Osteocyte (in vitro differentiated cells): ENCODE data around the gene DPP6. TPM values are rescaled to one million over a fixed set of nuclear protein-coding genes. Genes with fewer than 3 reads are reported as not detected.

Experiments used
- DNase-seq: peaks from one replicate; pipeline ENCODE4 v3.0.0; 2021; ENCODE audit warnings: mixed read lengths; ENCODE audit not compliant: unreplicated experiment; ENCODE audit errors: extremely low spot score
- H3K27ac Mint-ChIP-seq: one replicate; pipeline ENCODE4 v1.8.0; 2021; ENCODE audit warnings: mild to moderate bottlenecking, mixed read lengths; ENCODE audit not compliant: unreplicated experiment
- H3K27me3 Mint-ChIP-seq: one replicate; pipeline ENCODE4 v1.8.0; 2021; ENCODE audit warnings: mixed read lengths; ENCODE audit not compliant: unreplicated experiment
- H3K36me3 Mint-ChIP-seq: one replicate; pipeline ENCODE4 v1.8.0; 2021; ENCODE audit warnings: mixed read lengths; ENCODE audit not compliant: unreplicated experiment
- H3K4me1 Mint-ChIP-seq: one replicate; pipeline ENCODE4 v1.8.0; 2021; ENCODE audit warnings: mixed read lengths; ENCODE audit not compliant: unreplicated experiment
- H3K4me3 Mint-ChIP-seq: one replicate; pipeline ENCODE4 v1.8.0; 2021; ENCODE audit warnings: mild to moderate bottlenecking, moderate library complexity, mixed read lengths; ENCODE audit not compliant: unreplicated experiment
- H3K9me3 Mint-ChIP-seq: one replicate; pipeline ENCODE4 v1.8.0; 2021; ENCODE audit warnings: mixed read lengths; ENCODE audit not compliant: unreplicated experiment
- total RNA-seq: library from RNA; stranded (reverse); gene quantifications from 2 replicates; pipeline ENCODE4 v1.2.1, GENCODE V29; 2021
- TF ChIP-seq, protein P1 (sequence below): fragments of 200-600 bp; sonication (generic); IDR thresholded peaks from 2 replicates; pipeline ENCODE4 v1.5.0; 2021; ENCODE audit warnings: antibody characterized with exemption, mild to moderate bottlenecking, moderate library complexity

DPP6 gene
- total RNA-seq, 1 donor from 2014 or later, result not detected

DNA sequence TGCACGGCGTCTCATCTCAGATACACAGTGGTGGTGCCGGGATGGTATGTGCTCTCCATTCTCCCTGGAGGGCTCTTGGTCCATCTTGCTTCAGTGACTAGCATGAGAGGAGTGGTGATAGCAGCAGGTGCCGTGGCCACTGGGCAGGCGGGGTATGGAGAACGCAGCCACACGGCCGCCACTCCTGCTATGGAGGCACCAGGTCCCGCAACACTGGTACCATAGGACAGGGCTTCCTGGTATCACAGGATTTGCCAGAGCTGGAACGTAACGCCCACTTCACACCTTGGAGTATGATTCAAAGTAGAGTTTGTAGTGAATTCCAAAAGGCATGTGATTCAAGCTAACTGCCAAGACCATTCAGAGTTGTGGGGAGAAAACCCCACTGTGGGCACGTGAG lies 284.1 kb downstream of the DPP6 start:
- TF ChIP-seq, protein P1, sequence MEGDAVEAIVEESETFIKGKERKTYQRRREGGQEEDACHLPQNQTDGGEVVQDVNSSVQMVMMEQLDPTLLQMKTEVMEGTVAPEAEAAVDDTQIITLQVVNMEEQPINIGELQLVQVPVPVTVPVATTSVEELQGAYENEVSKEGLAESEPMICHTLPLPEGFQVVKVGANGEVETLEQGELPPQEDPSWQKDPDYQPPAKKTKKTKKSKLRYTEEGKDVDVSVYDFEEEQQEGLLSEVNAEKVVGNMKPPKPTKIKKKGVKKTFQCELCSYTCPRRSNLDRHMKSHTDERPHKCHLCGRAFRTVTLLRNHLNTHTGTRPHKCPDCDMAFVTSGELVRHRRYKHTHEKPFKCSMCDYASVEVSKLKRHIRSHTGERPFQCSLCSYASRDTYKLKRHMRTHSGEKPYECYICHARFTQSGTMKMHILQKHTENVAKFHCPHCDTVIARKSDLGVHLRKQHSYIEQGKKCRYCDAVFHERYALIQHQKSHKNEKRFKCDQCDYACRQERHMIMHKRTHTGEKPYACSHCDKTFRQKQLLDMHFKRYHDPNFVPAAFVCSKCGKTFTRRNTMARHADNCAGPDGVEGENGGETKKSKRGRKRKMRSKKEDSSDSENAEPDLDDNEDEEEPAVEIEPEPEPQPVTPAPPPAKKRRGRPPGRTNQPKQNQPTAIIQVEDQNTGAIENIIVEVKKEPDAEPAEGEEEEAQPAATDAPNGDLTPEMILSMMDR, result no peak
- H3K27ac Mint-ChIP-seq, result no peak overlapping the region
- no peaks in the 10 kb centered on the region for H3K27me3 Mint-ChIP-seq
- H3K9me3 Mint-ChIP-seq, result peaks cover 54% of the 10 kb centered on the region
- no peaks in the 10 kb centered on the region for H3K4me1 Mint-ChIP-seq
- H3K4me3 Mint-ChIP-seq, result no peak overlapping the region
- no peaks in the 10 kb centered on the region for H3K36me3 Mint-ChIP-seq
- no peak for DNase-seq

DNA sequence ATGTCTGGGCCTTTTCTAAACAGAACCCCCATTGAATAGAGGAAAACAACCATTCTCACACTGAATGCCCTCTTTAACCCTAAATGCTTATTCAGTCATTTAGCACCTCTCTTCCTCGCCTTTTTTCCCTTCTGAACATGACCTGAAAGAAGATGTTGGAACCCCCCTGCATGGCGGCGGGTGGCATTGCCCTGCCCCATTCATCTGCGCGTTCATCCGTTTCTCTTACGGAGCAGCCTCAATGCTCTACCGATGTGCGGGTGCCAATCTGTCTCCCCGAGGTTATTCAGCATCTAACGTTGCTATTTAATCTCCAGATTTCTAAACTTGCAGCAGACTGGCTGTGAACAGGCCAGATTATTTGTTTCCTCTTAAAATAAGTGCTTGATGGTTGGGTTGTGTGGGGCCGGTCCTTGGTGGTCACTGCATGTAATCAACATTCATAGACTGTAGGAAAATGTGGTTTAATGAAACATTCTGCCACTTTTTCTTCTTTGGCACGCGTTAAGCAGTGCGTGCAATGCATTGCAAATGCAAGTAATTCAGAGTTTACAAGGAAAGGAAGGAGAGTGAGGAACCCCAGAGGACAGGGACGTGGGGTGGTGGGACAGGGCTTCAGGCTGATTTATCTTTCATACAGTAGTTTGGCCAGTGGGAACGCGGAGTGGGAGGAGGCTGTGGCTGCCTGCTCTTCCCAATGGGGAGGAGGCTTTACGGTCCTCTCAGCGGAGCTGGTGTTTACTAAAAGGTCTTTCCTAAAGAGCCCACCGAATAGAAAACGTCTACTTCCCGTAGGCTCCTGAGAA lies 286.7 kb downstream of the DPP6 start:
- Mint-ChIP-seq H3K27ac (no peak overlapping the region), H3K27me3 (no peaks in the 10 kb centered on the region), H3K4me1 (no peaks in the 10 kb centered on the region), H3K36me3 (no peaks in the 10 kb centered on the region), H3K9me3 (peaks cover 49% of the 10 kb centered on the region), H3K4me3 (no peak overlapping the region)
- DNase-seq, result no peak
- TF ChIP-seq, protein P1, result no peak

DNA sequence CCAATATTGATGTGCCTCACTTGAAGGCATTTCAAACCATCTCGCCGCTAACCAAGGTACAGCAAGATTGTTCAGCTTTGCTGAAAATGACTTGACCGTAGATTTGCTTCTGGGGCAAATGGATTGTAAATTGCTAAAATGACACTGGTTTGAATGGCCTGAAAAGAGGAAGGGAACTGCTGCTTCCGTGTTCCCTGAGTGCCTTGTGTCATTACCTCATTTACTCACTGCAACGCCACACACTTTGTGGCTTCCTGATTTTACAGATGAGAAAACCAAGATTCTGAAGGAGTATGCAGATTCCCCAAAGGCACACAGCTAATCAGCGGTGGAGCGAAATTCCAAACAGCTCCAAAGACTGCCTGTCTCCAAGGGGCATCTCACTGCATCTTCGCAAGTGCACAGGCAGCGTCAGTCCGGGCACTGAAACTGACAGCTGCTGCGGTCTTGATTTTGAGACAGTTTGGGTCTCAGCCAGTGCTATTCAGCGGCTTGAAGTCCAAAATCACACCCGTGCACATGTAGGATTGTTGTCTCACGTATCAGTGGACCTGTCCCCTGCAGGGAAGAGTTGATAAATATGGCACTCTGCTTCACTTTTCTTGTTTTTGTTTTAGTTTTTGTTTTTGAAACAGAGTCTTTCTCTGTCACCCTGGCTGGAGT lies 290.9 kb downstream of the DPP6 start:
- no peaks in the 10 kb centered on the region for H3K36me3 Mint-ChIP-seq
- peaks cover 38% of the 10 kb centered on the region for H3K9me3 Mint-ChIP-seq
- TF ChIP-seq, protein P1, result no peak
- no peak for DNase-seq
- no peak overlapping the region for H3K27ac Mint-ChIP-seq
- H3K4me3 Mint-ChIP-seq, result no peak overlapping the region
- no peaks in the 10 kb centered on the region for H3K27me3 Mint-ChIP-seq
- no peaks in the 10 kb centered on the region for H3K4me1 Mint-ChIP-seq

DNA sequence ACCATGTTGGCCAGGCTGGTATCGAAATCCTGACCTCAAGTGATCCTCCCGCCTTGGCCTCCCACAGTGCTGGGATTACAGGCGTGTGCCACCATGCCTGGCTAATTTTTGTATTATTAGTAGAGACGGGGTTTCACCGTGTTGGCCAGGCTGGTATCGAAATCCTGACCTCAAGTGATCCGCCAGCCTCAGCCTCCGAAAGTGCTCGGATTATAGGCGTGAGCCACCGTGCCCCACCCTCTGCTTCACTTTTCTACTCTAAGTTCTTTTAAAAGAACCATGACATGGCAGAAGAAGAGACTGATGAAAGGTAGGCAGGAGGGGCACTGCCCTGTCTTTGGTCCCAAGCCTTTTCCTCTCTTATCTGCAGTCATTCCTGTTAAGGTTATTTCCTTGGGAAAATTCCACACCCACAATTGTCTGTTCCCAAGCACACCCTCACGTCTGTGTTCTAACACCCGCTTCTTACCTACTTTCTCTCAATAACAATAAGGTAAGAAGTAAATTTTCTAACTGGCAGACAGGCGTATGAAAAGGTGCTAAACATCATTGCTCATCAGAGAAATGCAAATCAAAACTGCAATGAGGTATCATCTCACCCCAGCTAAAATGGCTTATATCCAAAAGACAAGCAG lies 291.7 kb downstream of the DPP6 start:
- DNase-seq, result no peak
- no peaks in the 10 kb centered on the region for H3K4me1 Mint-ChIP-seq
- TF ChIP-seq, protein P1, result no peak
- H3K27me3 Mint-ChIP-seq, result no peaks in the 10 kb centered on the region
- H3K9me3 Mint-ChIP-seq, result peaks cover 38% of the 10 kb centered on the region
- no peak overlapping the region for H3K27ac Mint-ChIP-seq
- H3K36me3 Mint-ChIP-seq, result no peaks in the 10 kb centered on the region
- no peak overlapping the region for H3K4me3 Mint-ChIP-seq

DNA sequence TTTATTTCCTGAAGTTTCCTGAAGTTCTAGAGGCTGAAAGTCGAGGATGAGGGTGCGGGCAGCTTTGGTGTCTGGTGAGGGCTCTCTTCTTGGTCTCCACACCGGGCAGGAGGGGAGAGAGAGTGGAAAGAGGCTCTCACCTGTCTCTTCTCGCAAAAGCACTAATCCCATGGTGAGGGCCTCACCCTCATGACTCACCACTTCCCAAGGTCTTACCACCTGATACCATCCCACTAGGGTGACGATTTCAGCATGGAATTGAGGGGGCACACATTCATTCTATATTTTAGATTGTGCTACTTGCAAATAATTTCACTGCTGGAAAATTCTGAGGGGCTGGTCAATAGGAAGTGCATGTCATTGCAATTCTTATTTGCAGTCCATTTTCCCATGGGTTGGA lies 292.9 kb downstream of the DPP6 start:
- Mint-ChIP-seq H3K36me3 (no peaks in the 10 kb centered on the region), H3K4me3 (no peak overlapping the region), H3K27me3 (no peaks in the 10 kb centered on the region), H3K9me3 (peaks cover 41% of the 10 kb centered on the region), H3K27ac (no peak overlapping the region), H3K4me1 (no peaks in the 10 kb centered on the region)
- TF ChIP-seq, protein P1, result no peak
- no peak for DNase-seq
